ENCODE data around the gene GALNT18.

- TF ChIP-seq CTCF (conservative IDR thresholded peaks at IDR 0.05; ENCODE audit: low read depth, low read length) (no peak), POLR2A (IDR thresholded peaks at IDR 0.05; ENCODE audit: low read depth, low read length) (no peak), FOS (IDR thresholded peaks at IDR 0.05; ENCODE audit: low read depth, low read length) (no peak), MAFK (IDR thresholded peaks at IDR 0.05; ENCODE audit: low read depth, low read length) (no peak), BHLHE40 (IDR thresholded peaks at IDR 0.05; ENCODE audit: low read depth, low read length) (no peak), RAD21 (IDR thresholded peaks at IDR 0.05; ENCODE audit: low read length) (no peak), MXI1 (IDR thresholded peaks at IDR 0.05; ENCODE audit: borderline replicate concordance, low read depth, low read length) (no peak), RFX5 (IDR thresholded peaks at IDR 0.05; ENCODE audit: low read depth, low read length) (no peak)
- TF ChIP-seq, protein P1, sequence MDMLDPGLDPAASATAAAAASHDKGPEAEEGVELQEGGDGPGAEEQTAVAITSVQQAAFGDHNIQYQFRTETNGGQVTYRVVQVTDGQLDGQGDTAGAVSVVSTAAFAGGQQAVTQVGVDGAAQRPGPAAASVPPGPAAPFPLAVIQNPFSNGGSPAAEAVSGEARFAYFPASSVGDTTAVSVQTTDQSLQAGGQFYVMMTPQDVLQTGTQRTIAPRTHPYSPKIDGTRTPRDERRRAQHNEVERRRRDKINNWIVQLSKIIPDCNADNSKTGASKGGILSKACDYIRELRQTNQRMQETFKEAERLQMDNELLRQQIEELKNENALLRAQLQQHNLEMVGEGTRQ (IDR thresholded peaks at IDR 0.05; ENCODE audit: low read depth, low read length): no peak
Measured at GRCh38 chr11:11389238-11389637, 232.6 kb downstream of the GALNT18 start.

Data from IMR-90 (cell line).